Activated CD8-positive, alpha-beta T cell treated with anti-CD3 and anti-CD28 coated beads for 36 hours (primary cell): ENCODE measurements around the gene GALR3. TPM values are rescaled to one million over a fixed set of nuclear protein-coding genes. Genes with fewer than 3 reads are reported as not detected.
"Not testable (repeated sequence)": the region's sequence is repeated elsewhere in the genome, so short reads cannot be mapped to it uniquely, and the experiment has no call there.

Experiments
- ATAC-seq: fragments of 200-7000 bp; cut with Tn5 transposase; one replicate; pipeline ENCODE4 v1.10.0; 2021; ENCODE audit warnings: mild to moderate bottlenecking, moderate library complexity
- CTCF ChIA-PET: fragments of 350-600 bp; sonication (Branson Sonifier 250); formaldehyde crosslinking; loops from one replicate; lab custom pipeline; 2021; ENCODE audit warnings: antibody characterized with exemption; lab: Charles Lee
- POLR2A ChIA-PET: fragments of 350-600 bp; sonication (Branson Sonifier 250); formaldehyde crosslinking; loops from one replicate; lab custom pipeline; 2021; ENCODE audit warnings: antibody characterized with exemption; lab: Charles Lee
- DNase-seq: peaks from one replicate; pipeline ENCODE4 v3.0.0-alpha.2; 2020
- H3K27ac Mint-ChIP-seq: one replicate; pipeline ENCODE4 v1.8.0; 2021; ENCODE audit warnings: mild to moderate bottlenecking, mixed read lengths
- H3K27me3 Mint-ChIP-seq: one replicate; pipeline ENCODE4 v1.8.0; 2021; ENCODE audit warnings: mixed read lengths
- H3K36me3 Mint-ChIP-seq: one replicate; pipeline ENCODE4 v1.8.0; 2021; ENCODE audit warnings: low read depth, mixed read lengths
- H3K4me1 Mint-ChIP-seq: one replicate; pipeline ENCODE4 v1.8.0; 2021; ENCODE audit warnings: low read depth, mixed read lengths
- H3K4me3 Mint-ChIP-seq: one replicate; pipeline ENCODE4 v1.8.0; 2021; ENCODE audit warnings: mild to moderate bottlenecking, moderate library complexity, mixed read lengths
- H3K9me3 Mint-ChIP-seq: one replicate; pipeline ENCODE4 v1.8.0; 2021; ENCODE audit warnings: mixed read lengths
- CTCF ChIP-seq: fragments of 200-600 bp; IDR thresholded peaks from one replicate; pipeline ENCODE4 v1.8.0; 2022; ENCODE audit warnings: antibody characterized with exemption, mild to moderate bottlenecking
- intact Hi-C: fragments of 100-400 bp; cut with micrococcal nuclease; formaldehyde crosslinking; loops from one replicate; pipeline ENCODE4 v1.10.0; 2022
- total RNA-seq, 2 experiments: library from RNA; stranded (reverse); gene quantifications; one replicate each; pipeline ENCODE4 v1.2.3, GENCODE V29; 2021

Gene GALR3
- total RNA-seq, 2 experiments from 2014 or later = not detected

- TF ChIP-seq CTCF = no peak
- no peak for ATAC-seq
- Mint-ChIP-seq H3K4me1 (peaks cover 6% of the 10 kb centered on the region), H3K9me3 (no peaks in the 10 kb centered on the region), H3K27ac (no peak overlapping the region), H3K36me3 (no peaks in the 10 kb centered on the region), H3K4me3 (no peak overlapping the region), H3K27me3 (peaks cover 9% of the 10 kb centered on the region)
- ChIA-PET POLR2A (no interaction called here), CTCF (interaction anchor here (0.6 kb wide), 1 partner anchor 44 kb away, joined by 3 read pairs; no protein-coding TSS in a partner anchor)
- intact Hi-C loops = no loop called here
- DNase-seq = no peak
Measured at GRCh38 chr22:37797874-37798500, 25.2 kb upstream of the GALR3 start.

DNA sequence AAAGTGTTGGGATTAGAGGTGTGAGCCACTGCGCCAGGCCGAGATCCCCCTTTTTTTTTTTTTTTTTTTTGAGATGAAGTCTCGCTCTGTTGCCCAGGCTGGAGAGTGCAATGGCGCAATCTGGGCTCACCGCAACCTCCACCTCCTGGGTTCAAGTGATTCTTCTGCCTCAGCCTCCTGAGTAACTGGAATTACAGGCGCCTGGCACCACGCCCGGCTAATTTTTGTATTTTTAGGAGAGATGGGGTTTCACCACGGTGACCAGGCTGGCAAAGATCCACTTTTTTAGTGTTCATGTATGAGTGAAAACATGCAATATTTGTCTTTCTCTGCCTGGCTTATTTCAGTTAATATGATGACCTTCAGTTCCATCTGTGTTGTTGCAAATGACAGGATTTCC, 23.2 kb upstream of the GALR3 start:
- H3K27me3 Mint-ChIP-seq = peaks cover 22% of the 10 kb centered on the region
- DNase-seq, H3K27ac Mint-ChIP-seq, POLR2A ChIA-PET, H3K36me3 Mint-ChIP-seq, H3K9me3 Mint-ChIP-seq, intact Hi-C loops, ATAC-seq, H3K4me3 Mint-ChIP-seq, H3K4me1 Mint-ChIP-seq: not testable (repeated sequence)
- CTCF ChIA-PET = interaction anchor here (1.1 kb wide), 1 partner anchor 63 kb away, joined by 3 read pairs; no protein-coding TSS in a partner anchor

DNA sequence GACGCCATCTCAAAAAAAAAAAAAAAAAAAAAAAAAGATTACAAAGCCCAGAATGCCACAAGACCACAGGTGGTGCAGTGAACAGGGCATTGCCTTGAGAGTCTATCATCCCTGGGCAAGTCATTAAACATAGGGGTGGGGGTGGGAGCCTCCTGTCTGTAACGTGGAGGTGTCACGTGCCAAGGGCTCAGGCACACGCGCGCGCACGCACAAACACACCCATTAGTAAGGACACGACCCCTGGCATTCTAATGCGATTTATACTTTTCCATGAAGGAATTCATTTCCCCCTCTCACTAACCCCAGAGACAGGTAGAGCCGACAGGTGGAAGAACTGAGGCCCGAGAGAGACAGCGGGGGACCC, 21.3 kb upstream of the GALR3 start:
- Mint-ChIP-seq H3K4me1 (peaks cover 25% of the 10 kb centered on the region), H3K27me3 (peaks cover 37% of the 10 kb centered on the region)
- intact Hi-C loops = no loop called here

GRCh38 chr22:37802310-37803194, 20.6 kb upstream of the GALR3 start:
- peaks cover 30% of the 10 kb centered on the region for H3K4me1 Mint-ChIP-seq
- H3K27ac Mint-ChIP-seq = no peak overlapping the region
- TF ChIP-seq CTCF = no peak
- peaks cover 40% of the 10 kb centered on the region for H3K27me3 Mint-ChIP-seq
- ChIA-PET POLR2A (interaction anchor here (1.2 to 1.4 kb wide), 2 partner anchors 19 to 163 kb away, joined by 3 to 4 read pairs; partner anchors contain the start of gene SH3BP1), CTCF (interaction anchor here (0.7 to 1.5 kb wide), 3 partner anchors 16 to 196 kb away, joined by 3 read pairs; no protein-coding TSS in a partner anchor)
- intact Hi-C loops = no loop called here
- no peaks in the 10 kb centered on the region for H3K36me3 Mint-ChIP-seq
- no peak for ATAC-seq
- no peaks in the 10 kb centered on the region for H3K9me3 Mint-ChIP-seq
- peak overlapping the region; percentile 59 for H3K4me3 Mint-ChIP-seq
- peak; percentile 42 for DNase-seq

More for the DNA sequence above, 21.3 kb upstream of the GALR3 start:
- ChIA-PET POLR2A (interaction anchor here (1.2 to 1.4 kb wide), 2 partner anchors 19 to 162 kb away, joined by 3 to 4 read pairs; partner anchors contain the start of gene SH3BP1), CTCF (interaction anchor here (0.7 to 1.5 kb wide), 3 partner anchors 17 to 196 kb away, joined by 3 read pairs; no protein-coding TSS in a partner anchor)
- DNase-seq (no peak), ATAC-seq (no peak)
- Mint-ChIP-seq H3K4me3 (peak overlapping the region; percentile 63), H3K36me3 (no peaks in the 10 kb centered on the region), H3K27ac (no peak overlapping the region), H3K9me3 (no peaks in the 10 kb centered on the region)
- TF ChIP-seq CTCF = no peak

DNA sequence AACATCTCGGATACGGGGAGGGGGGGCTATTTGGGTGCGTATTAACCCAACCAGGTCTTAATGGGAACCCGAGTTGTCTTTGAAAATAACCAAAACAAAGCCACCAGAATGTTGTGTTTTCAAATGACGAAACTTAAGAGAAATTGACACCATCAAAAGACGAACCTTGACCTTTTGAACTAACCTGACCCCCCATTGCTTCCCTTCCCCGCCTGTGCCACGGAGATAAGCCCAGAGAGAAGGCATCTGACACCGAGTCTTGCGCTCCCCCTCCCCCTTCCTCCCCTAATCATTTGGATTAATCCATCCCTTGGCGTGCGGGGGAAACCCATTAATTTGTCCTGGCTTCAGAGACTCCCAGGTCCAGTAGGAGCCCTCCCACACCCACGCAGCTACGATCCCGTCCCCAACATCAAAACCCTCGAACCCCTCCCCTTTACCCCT, 20.0 kb upstream of the GALR3 start:
- ChIA-PET CTCF (interaction anchor here (1.5 kb wide), 1 partner anchor 197 kb away, joined by 3 read pairs; no protein-coding TSS in a partner anchor), POLR2A (interaction anchor here (1.2 to 1.4 kb wide), 2 partner anchors 20 to 164 kb away, joined by 3 to 4 read pairs; partner anchors contain the start of gene SH3BP1)
- no peak for TF ChIP-seq CTCF
- intact Hi-C loops = no loop called here
- Mint-ChIP-seq H3K27ac (no peak overlapping the region), H3K4me3 (peak overlapping the region; percentile 59), H3K27me3 (peaks cover 43% of the 10 kb centered on the region), H3K4me1 (peaks cover 32% of the 10 kb centered on the region), H3K36me3 (no peaks in the 10 kb centered on the region), H3K9me3 (no peaks in the 10 kb centered on the region)
- DNase-seq (no peak), ATAC-seq (no peak)
